CD4-positive, alpha-beta memory T cell (primary cell): ENCODE data around the gene CPLX3. TPM values are rescaled to one million over a fixed set of nuclear protein-coding genes. Genes with fewer than 3 reads are reported as not detected.

ENCODE experiments used
- CTCF ChIA-PET: fragments of 350-600 bp; sonication (Branson Sonifier 250); formaldehyde crosslinking; loops from one replicate; lab custom pipeline; 2021; ENCODE audit warnings: inconsistent platforms; ENCODE audit not compliant: partially characterized antibody; lab: Charles Lee
- POLR2A ChIA-PET: fragments of 350-600 bp; sonication (Branson Sonifier 250); formaldehyde crosslinking; loops from one replicate; lab custom pipeline; 2021; ENCODE audit not compliant: partially characterized antibody; lab: Charles Lee
- DNase-seq, 5 donors: peaks; one replicate each; pipeline versions ENCODE4 v3.0.0 to v3.0.0-alpha.2; 2020 to 2022; ENCODE audit warnings: mixed read lengths in 1 of 5
- H3K27ac ChIP-seq: one replicate; pipeline ENCODE4 v1.7.0; 2013; ENCODE audit warnings: low read depth, low read length
- H3K27me3 ChIP-seq: 2 replicates; pipeline ENCODE4 v1.7.0; 2013; ENCODE audit warnings: mild to moderate bottlenecking, low read length, moderate library complexity; ENCODE audit not compliant: insufficient read depth
- H3K36me3 ChIP-seq: 2 replicates; pipeline ENCODE4 v1.7.0; 2013; ENCODE audit warnings: mild to moderate bottlenecking, low read length, moderate library complexity; ENCODE audit not compliant: insufficient read depth
- H3K4me1 ChIP-seq: 2 replicates; pipeline ENCODE4 v1.7.0; 2013; ENCODE audit warnings: mild to moderate bottlenecking, low read length, moderate library complexity; ENCODE audit not compliant: insufficient read depth
- H3K4me3 ChIP-seq, 2 donors: one replicate each; pipeline ENCODE4 v1.7.0; 2013; ENCODE audit warnings: low read length in 2 of 2, mild to moderate bottlenecking in 1 of 2
- H3K9me3 ChIP-seq, 2 donors: one replicate each; pipeline ENCODE4 v1.7.0; 2013; ENCODE audit warnings: low read length in 2 of 2, control low read depth in 1 of 2; ENCODE audit not compliant: control insufficient read depth in 1 of 2
- H3K27ac Mint-ChIP-seq, 7 donors: one replicate each; pipeline ENCODE4 v1.8.0; 2020 to 2021; ENCODE audit warnings: mixed read lengths in 7 of 7, mild to moderate bottlenecking in 6 of 7, inconsistent platforms in 3 of 7, moderate library complexity in 3 of 7
- H3K27me3 Mint-ChIP-seq, 2 donors: one replicate each; pipeline ENCODE4 v1.8.0; 2020 to 2021; ENCODE audit warnings: mixed read lengths in 2 of 2
- H3K36me3 Mint-ChIP-seq, 2 donors: one replicate each; pipeline ENCODE4 v1.8.0; 2020 to 2021; ENCODE audit warnings: mixed read lengths in 2 of 2, inconsistent platforms in 1 of 2, mild to moderate bottlenecking in 1 of 2
- H3K4me1 Mint-ChIP-seq, 4 donors: one replicate each; pipeline ENCODE4 v1.8.0; 2020 to 2021; ENCODE audit warnings: mixed read lengths in 4 of 4, mild to moderate bottlenecking in 1 of 4
- H3K4me3 Mint-ChIP-seq, 8 donors: one replicate each; pipeline ENCODE4 v1.8.0; 2020 to 2021; ENCODE audit warnings: mixed read lengths in 8 of 8, mild to moderate bottlenecking in 7 of 8, moderate library complexity in 6 of 8, inconsistent platforms in 3 of 8
- H3K9me3 Mint-ChIP-seq, 8 donors: one replicate each; pipeline ENCODE4 v1.8.0; 2020 to 2021; ENCODE audit warnings: mixed read lengths in 8 of 8, mild to moderate bottlenecking in 5 of 8, inconsistent platforms in 3 of 8, moderate library complexity in 1 of 8
- intact Hi-C: fragments of 100-400 bp; cut with micrococcal nuclease; formaldehyde crosslinking; loops from one replicate; pipeline ENCODE4 v1.15.1; 2023
- polyA plus RNA-seq, 2 donors: library from polyadenylated mRNA; unstranded; fragments of 300-500 nt; fragmentation: Illumina TruSeq; gene quantifications; one replicate each; pipeline ENCODE4 v1.2.3, GENCODE V29; 2021
- total RNA-seq, 2 experiments: library from RNA; stranded (reverse); gene quantifications; one replicate each; pipeline ENCODE4 v1.2.3, GENCODE V29; 2021

Gene CPLX3
- total and polyA plus RNA-seq, 4 experiments from 2014 or later = not detected

DNA sequence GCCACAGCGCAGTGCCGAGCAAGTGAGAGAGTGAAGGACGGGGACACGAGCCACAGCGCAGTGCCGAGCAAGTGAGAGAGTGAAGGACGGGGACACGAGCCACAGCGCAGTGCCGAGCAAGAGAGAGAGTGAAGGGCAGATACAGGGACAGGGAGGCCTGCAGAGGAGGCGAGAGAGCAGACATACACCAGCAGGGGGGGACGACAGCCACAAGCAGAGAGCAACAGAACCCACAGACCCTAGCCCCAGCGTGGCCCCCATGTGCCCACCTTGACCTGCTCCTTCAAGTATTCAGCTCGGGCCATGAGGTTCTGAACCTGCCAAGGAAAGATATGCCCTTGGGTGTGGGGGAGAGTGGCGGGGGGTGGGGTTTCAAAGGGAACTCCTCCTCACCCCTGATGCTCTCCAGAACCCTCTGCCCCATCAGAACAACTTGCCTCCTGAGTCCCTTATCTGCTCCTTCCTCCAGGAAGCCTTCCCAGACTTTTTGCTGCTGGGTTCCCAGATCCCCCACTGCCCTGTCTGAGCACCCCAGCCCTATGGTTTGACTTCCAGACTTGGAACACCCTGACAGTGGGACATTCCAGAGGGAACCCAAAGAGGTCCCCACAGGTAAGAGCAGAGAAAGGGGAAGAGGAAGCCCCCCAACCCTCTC lies 11.2 kb downstream of the CPLX3 start:
- H3K27me3 Mint-ChIP-seq = no peaks in the 10 kb centered on the region
- H3K9me3 Mint-ChIP-seq = no peaks in the 10 kb centered on the region
- peaks cover 0 to 35% of the 10 kb centered on the region in 2 donors for H3K36me3 Mint-ChIP-seq
- intact Hi-C loops = loop anchor here (5.0 kb wide), 1 partner anchor 35 kb away; no protein-coding TSS in a partner anchor
- Histone ChIP-seq H3K27me3 (no peaks in the 10 kb centered on the region), H3K4me1 (peaks cover 19% of the 10 kb centered on the region), H3K36me3 (peaks cover 6% of the 10 kb centered on the region), H3K4me3 (no peak overlapping the region), H3K9me3 (no peaks in the 10 kb centered on the region), H3K27ac (no peak overlapping the region)
- DNase-seq = no peak
- H3K4me1 Mint-ChIP-seq = peaks cover 16 to 24% (median 19%) of the 10 kb centered on the region in 4 donors
- POLR2A ChIA-PET = interaction anchor here (1.1 to 1.8 kb wide), 5 partner anchors 30 to 56 kb away, joined by 3 to 6 read pairs (median 4); partner anchors contain the start of gene CSK
- CTCF ChIA-PET = interaction anchor here (0.8 to 7.4 kb wide), 12 partner anchors 10 to 113 kb away, joined by 3 to 70 read pairs (median 5); partner anchors contain the start of genes COX5A, FAM219B and MPI
- no peak overlapping the region for H3K4me3 Mint-ChIP-seq
- peak overlapping the region in 1 of 7 donors; percentile 42 for H3K27ac Mint-ChIP-seq

DNA sequence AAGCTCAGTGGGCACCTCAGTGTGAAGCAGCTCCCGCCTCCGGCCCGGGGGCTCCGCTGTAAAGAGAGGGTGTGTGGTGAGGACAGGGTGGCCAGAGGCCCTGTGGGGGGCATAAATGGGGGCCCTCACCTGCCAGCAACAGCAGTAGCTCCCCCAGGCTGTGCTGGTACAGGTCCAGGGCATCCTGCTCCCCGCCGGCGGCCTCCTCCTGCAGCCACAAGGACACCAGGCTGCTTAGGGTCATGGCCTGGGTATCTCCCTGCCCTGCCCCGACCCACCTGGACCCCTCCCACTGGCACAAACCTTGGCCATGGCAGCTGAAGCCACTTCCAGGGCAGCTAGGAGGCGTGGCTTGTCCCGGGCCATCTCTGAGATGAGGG lies 11.7 kb downstream of the CPLX3 start:
- H3K4me1 Mint-ChIP-seq = peaks cover 16 to 29% (median 20%) of the 10 kb centered on the region in 4 donors
- Histone ChIP-seq H3K9me3 (no peaks in the 10 kb centered on the region), H3K4me3 (no peak overlapping the region), H3K36me3 (peaks cover 6% of the 10 kb centered on the region), H3K4me1 (peaks cover 20% of the 10 kb centered on the region), H3K27ac (no peak overlapping the region), H3K27me3 (no peaks in the 10 kb centered on the region)
- DNase-seq = no peak
- H3K27me3 Mint-ChIP-seq = no peaks in the 10 kb centered on the region
- H3K36me3 Mint-ChIP-seq = peaks cover 0 to 36% of the 10 kb centered on the region in 2 donors
- intact Hi-C loops = loop anchor here (5.0 kb wide), 1 partner anchor 36 kb away; no protein-coding TSS in a partner anchor
- POLR2A ChIA-PET = interaction anchor here (1.1 to 1.8 kb wide), 4 partner anchors 30 to 57 kb away, joined by 3 to 6 read pairs (median 4); partner anchors contain the start of gene CSK
- no peak overlapping the region for H3K27ac Mint-ChIP-seq
- no peaks in the 10 kb centered on the region for H3K9me3 Mint-ChIP-seq
- CTCF ChIA-PET = interaction anchor here (1.2 to 7.4 kb wide), 8 partner anchors 10 to 72 kb away, joined by 3 to 70 read pairs (median 5); partner anchors contain the start of gene FAM219B
- H3K4me3 Mint-ChIP-seq = no peak overlapping the region

GRCh38 chr15:74838746-74839525 lies 12.5 kb downstream of the CPLX3 start:
- H3K4me1 Mint-ChIP-seq = peaks cover 18 to 37% (median 24%) of the 10 kb centered on the region in 4 donors
- intact Hi-C loops = loop anchor here (5.0 kb wide), 1 partner anchor 37 kb away; no protein-coding TSS in a partner anchor
- H3K9me3 ChIP-seq = no peaks in the 10 kb centered on the region
- peaks cover 28% of the 10 kb centered on the region for H3K4me1 ChIP-seq
- peak overlapping the region in 2 of 7 donors; percentile 30 to 59 for H3K27ac Mint-ChIP-seq
- H3K27me3 Mint-ChIP-seq = no peaks in the 10 kb centered on the region
- H3K9me3 Mint-ChIP-seq = no peaks in the 10 kb centered on the region
- CTCF ChIA-PET = interaction anchor here (1.2 to 7.4 kb wide), 4 partner anchors 39 to 69 kb away, joined by 3 to 70 read pairs (median 4); no protein-coding TSS in a partner anchor
- no peak overlapping the region for H3K4me3 ChIP-seq
- POLR2A ChIA-PET = interaction anchor here (1.1 to 1.8 kb wide), 5 partner anchors 31 to 63 kb away, joined by 3 to 6 read pairs (median 4); partner anchors contain the start of gene CSK
- H3K27me3 ChIP-seq = no peaks in the 10 kb centered on the region
- H3K36me3 ChIP-seq = peaks cover 6% of the 10 kb centered on the region
- DNase-seq = no peak
- no peak overlapping the region for H3K27ac ChIP-seq
- peaks cover 0 to 37% of the 10 kb centered on the region in 2 donors for H3K36me3 Mint-ChIP-seq
- H3K4me3 Mint-ChIP-seq = no peak overlapping the region

- no peaks in the 10 kb centered on the region for H3K27me3 Mint-ChIP-seq
- H3K4me1 ChIP-seq = peaks cover 36% of the 10 kb centered on the region
- ChIA-PET CTCF (interaction anchor here (1.0 to 7.4 kb wide), 6 partner anchors 8 to 70 kb away, joined by 3 to 136 read pairs (median 8); partner anchors contain the start of gene FAM219B), POLR2A (interaction anchor here (1.2 to 7.9 kb wide), 2 partner anchors 60 to 62 kb away, joined by 4 to 106 read pairs; no protein-coding TSS in a partner anchor)
- peak overlapping the region in 2 of 8 donors; percentile 24 to 43 for H3K4me3 Mint-ChIP-seq
- peaks cover 0 to 40% of the 10 kb centered on the region in 2 donors for H3K36me3 Mint-ChIP-seq
- no peaks in the 10 kb centered on the region for H3K9me3 Mint-ChIP-seq
- H3K4me1 Mint-ChIP-seq = peaks cover 25 to 45% (median 31%) of the 10 kb centered on the region in 4 donors
- H3K36me3 ChIP-seq = peaks cover 6% of the 10 kb centered on the region
- DNase-seq = no peak
- intact Hi-C loops = loop anchor here (5.0 kb wide), 2 partner anchors 37 to 207 kb away; no protein-coding TSS in a partner anchor
- H3K4me3 ChIP-seq = no peak overlapping the region
- no peaks in the 10 kb centered on the region for H3K27me3 ChIP-seq
- peak overlapping the region in 1 of 7 donors; percentile 47 for H3K27ac Mint-ChIP-seq
- H3K27ac ChIP-seq = no peak overlapping the region
- no peaks in the 10 kb centered on the region for H3K9me3 ChIP-seq
These were observed 13.3 kb downstream of the CPLX3 start for GRCh38 chr15:74839526-74840395.

- Histone ChIP-seq H3K4me3 (no peak overlapping the region), H3K36me3 (peaks cover 2% of the 10 kb centered on the region), H3K9me3 (no peaks in the 10 kb centered on the region), H3K27ac (no peak overlapping the region), H3K4me1 (peaks cover 49% of the 10 kb centered on the region), H3K27me3 (no peaks in the 10 kb centered on the region)
- ChIA-PET CTCF (interaction anchor here (1.0 to 7.3 kb wide), 7 partner anchors 9 to 72 kb away, joined by 3 to 136 read pairs (median 9); partner anchors contain the start of gene FAM219B), POLR2A (interaction anchor here (1.1 to 7.9 kb wide), 8 partner anchors 29 to 225 kb away, joined by 3 to 106 read pairs (median 17); partner anchors contain the start of genes CLK3, FAM219B, MPI and SCAMP2)
- H3K9me3 Mint-ChIP-seq = no peaks in the 10 kb centered on the region
- peak overlapping the region; percentile 33 to 91 (median 76) for H3K4me3 Mint-ChIP-seq
- DNase-seq = no peak
- H3K36me3 Mint-ChIP-seq = peaks cover 4 to 39% of the 10 kb centered on the region in 2 donors
- peak overlapping the region in 6 of 7 donors; percentile 68 to 93 (median 82) for H3K27ac Mint-ChIP-seq
- H3K27me3 Mint-ChIP-seq = no peaks in the 10 kb centered on the region
- H3K4me1 Mint-ChIP-seq = peaks cover 35 to 52% (median 41%) of the 10 kb centered on the region in 4 donors
- intact Hi-C loops = loop anchor here (5.0 kb wide), 1 partner anchor 209 kb away; no protein-coding TSS in a partner anchor
These were observed 14.7 kb downstream of the CPLX3 start for GRCh38 chr15:74840851-74841775.
